GM12878 (cell line): Measurements from ENCODE around the gene CERKL. TPM values are rescaled to one million over a fixed set of nuclear protein-coding genes. Genes with fewer than 3 reads are reported as not detected.

ENCODE experiments used
- ATAC-seq: fragments of 200-7000 bp; cut with Tn5 transposase; 3 replicates; pipeline ENCODE4 v1.9.1; 2020; ENCODE audit warnings: mild to moderate bottlenecking, moderate library complexity
- BruUV-seq: library from RNA; stranded (reverse); fragments of 400-500 nt; replicated peaks from 2 replicates; lab custom pipeline; 2021; lab: Mats Ljungman, UMichigan
- CTCF ChIA-PET: fragments of 300-600 bp; sonication (Branson Sonifier 250); formaldehyde crosslinking; extraction: SDS; loops from one replicate; lab custom pipeline; 2021; ENCODE audit warnings: inconsistent platforms; lab: Yijun Ruan, JAX
- POLR2A ChIA-PET: fragments of 350-600 bp; formaldehyde crosslinking; extraction: SDS; loops from one replicate; lab custom pipeline; 2021; ENCODE audit warnings: inconsistent platforms; lab: Charles Lee
- RAD21 ChIA-PET: fragments of 300-600 bp; sonication (Branson Sonifier 250); formaldehyde crosslinking; loops from one replicate; lab custom pipeline; 2023; ENCODE audit warnings: antibody characterized with exemption; ENCODE audit not compliant: unreplicated experiment; lab: Charles Lee
- SMC1A ChIA-PET: fragments of 300-600 bp; sonication (Branson Sonifier 250); formaldehyde crosslinking; loops from one replicate; lab custom pipeline; 2023; ENCODE audit not compliant: unreplicated experiment, uncharacterized antibody; lab: Charles Lee
- DNase-seq: peaks from one replicate; pipeline ENCODE4 v3.0.0-alpha.2; 2011; ENCODE audit warnings: low read depth, low spot score
- FAIRE-seq: peaks from 3 replicates; lab custom pipeline; 2011; peaks lifted over from hg19 to GRCh38; lab: Jason Lieb, UNC
- H2AFZ ChIP-seq: 2 replicates; pipeline ENCODE4 v1.6.0; 2011; ENCODE audit warnings: low read depth, low read length, control low read depth; ENCODE audit not compliant: control insufficient read depth
- H3K27ac ChIP-seq: 2 replicates; pipeline ENCODE4 v1.5.1; 2011; ENCODE audit warnings: control low read depth; ENCODE audit not compliant: control insufficient read depth, insufficient read depth
- H3K27me3 ChIP-seq, 2 experiments: replicated peaks in 1 of 2; 2 replicates each; pipeline versions ENCODE4 v1.6.0 to v1.6.1; 2011; ENCODE audit warnings: low read length in 1 of 2; ENCODE audit not compliant: control insufficient read depth in 2 of 2, insufficient read depth in 2 of 2
- H3K36me3 ChIP-seq, 2 experiments: 2 replicates each; pipeline ENCODE4 v1.5.1; 2011; ENCODE audit warnings: low read length in 1 of 2; ENCODE audit not compliant: control insufficient read depth in 2 of 2, insufficient read depth in 2 of 2
- H3K4me1 ChIP-seq: 2 replicates; pipeline ENCODE4 v1.6.1; 2011; ENCODE audit warnings: mild to moderate bottlenecking, low read length, moderate library complexity, mixed read lengths; ENCODE audit not compliant: control insufficient read depth, insufficient read depth
- H3K4me2 ChIP-seq: 2 replicates; pipeline ENCODE4 v1.6.0; 2011; ENCODE audit warnings: control low read depth; ENCODE audit not compliant: control insufficient read depth, insufficient read depth
- H3K4me3 ChIP-seq: fragments of 200-600 bp; sonication (generic); 2 replicates; pipeline ENCODE4 v1.5.1; 2016
- H3K79me2 ChIP-seq: 2 replicates; pipeline ENCODE4 v1.6.0; 2011; ENCODE audit warnings: low read length; ENCODE audit not compliant: control insufficient read depth, insufficient read depth
- H3K9ac ChIP-seq: 2 replicates; pipeline ENCODE4 v1.8.0; 2011; ENCODE audit warnings: low read length, control low read depth, mixed read lengths; ENCODE audit not compliant: control insufficient read depth, insufficient read depth
- H3K9me3 ChIP-seq: replicated peaks from 3 replicates; pipeline ENCODE4 v1.5.1; 2011; ENCODE audit warnings: mild to moderate bottlenecking, low read length; ENCODE audit not compliant: control insufficient read depth, insufficient read depth
- H4K20me1 ChIP-seq: 2 replicates; pipeline ENCODE4 v1.6.0; 2011; ENCODE audit not compliant: control insufficient read depth, insufficient read depth
- FOXK2 ChIP-seq: fragments of 450-650 bp; IDR thresholded peaks from 2 replicates; pipeline ENCODE4 v1.6.1; 2017; ENCODE audit warnings: mild to moderate bottlenecking, moderate library complexity
- SUPT20H ChIP-seq: IDR thresholded peaks from 2 replicates; pipeline ENCODE4 v1.6.1; 2011; ENCODE audit warnings: low read depth, mild to moderate bottlenecking, low read length, moderate library complexity, borderline replicate concordance; ENCODE audit not compliant: control insufficient read depth
- TBL1XR1 ChIP-seq: IDR thresholded peaks from 2 replicates; pipeline ENCODE4 v1.6.1; 2012; ENCODE audit warnings: low read depth, low read length, improper control_type of control experiment
- ZNF622 ChIP-seq: fragments of 450-650 bp; IDR thresholded peaks from 2 replicates; pipeline ENCODE4 v1.6.1; 2017; ENCODE audit warnings: mild to moderate bottlenecking, inconsistent platforms
- WGBS: methylation state at CpG from one replicate; pipeline ENCODE4 v1.1.6; 2016; ENCODE audit warnings: low lambda C conversion rate; ENCODE audit not compliant: insufficient replicate concordance, insufficient coverage; ENCODE audit errors: missing lambda C conversion rate; 5-methylcytosine and 5-hydroxymethylcytosine counted together
- in situ Hi-C: fragments of 300-500 bp; cut with MboI; formaldehyde crosslinking; loops from 9 replicates; pipeline ENCODE4 v1.14.3; 2018; ENCODE audit warnings: mixed read lengths
- intact Hi-C: fragments of 100-400 bp; cut with micrococcal nuclease; formaldehyde crosslinking; loops from one replicate; pipeline ENCODE4 v1.14.2; 2022; ENCODE audit not compliant: unreplicated experiment
- polyA plus RNA-seq, 11 experiments: library from polyadenylated mRNA; depleted of rRNA in 4 of 11; unstranded in 6 of 11; stranded (reverse) in 5 of 11; fragments of >200 nt; fragmentation: Nextera tagmentation in 4 of 11; fragmentation: Illumina TruSeq in 1 of 11; extraction: Ambion mirVana in 4 of 11; extraction: Trizol in 1 of 11; gene quantifications; 1 replicate in 1 of 11; 2 replicates in 10 of 11; pipeline versions ENCODE4 v1.2.1 to v1.2.3, GENCODE V29; 2011 to 2016; ENCODE audit warnings: inconsistent platforms in 2 of 11, missing spikeins in 2 of 11, low read depth in 1 of 11
- total RNA-seq, 4 experiments: library from RNA; depleted of rRNA in 3 of 4; stranded (reverse); fragments of >200 nt in 3 of 4; fragmentation: Illumina TruSeq in 1 of 4; extraction: Trizol in 1 of 4; gene quantifications; 2 replicates each; pipeline versions ENCODE4 v1.2.1 to v1.2.3, GENCODE V29; 2013 to 2021
- TF ChIP-seq, protein P1 (sequence below): fragments of 450-650 bp; IDR thresholded peaks from 2 replicates; pipeline ENCODE4 v1.6.1; 2017; ENCODE audit warnings: mild to moderate bottlenecking, moderate library complexity
- TF ChIP-seq, protein P2 (sequence below): IDR thresholded peaks from 2 replicates; pipeline ENCODE4 v1.6.1; 2011; ENCODE audit warnings: borderline replicate concordance, low read depth, mild to moderate bottlenecking, moderate library complexity, mixed read lengths, low read length; ENCODE audit not compliant: insufficient read depth; ENCODE audit errors: extremely low read length
- TF ChIP-seq, protein P3 (sequence below): fragments of 450-650 bp; formaldehyde crosslinking; IDR thresholded peaks from 2 replicates; pipeline ENCODE4 v1.4.0; 2022; ENCODE audit warnings: mild to moderate bottlenecking, moderate library complexity

The CERKL gene
- total and polyA plus RNA-seq, 10 of the 15 experiments (the other 5 are each of a cell fraction or from before 2014, with no cell fraction given), result 0.05 to 23.0 (median 6.0) TPM; not detected in 2

DNA sequence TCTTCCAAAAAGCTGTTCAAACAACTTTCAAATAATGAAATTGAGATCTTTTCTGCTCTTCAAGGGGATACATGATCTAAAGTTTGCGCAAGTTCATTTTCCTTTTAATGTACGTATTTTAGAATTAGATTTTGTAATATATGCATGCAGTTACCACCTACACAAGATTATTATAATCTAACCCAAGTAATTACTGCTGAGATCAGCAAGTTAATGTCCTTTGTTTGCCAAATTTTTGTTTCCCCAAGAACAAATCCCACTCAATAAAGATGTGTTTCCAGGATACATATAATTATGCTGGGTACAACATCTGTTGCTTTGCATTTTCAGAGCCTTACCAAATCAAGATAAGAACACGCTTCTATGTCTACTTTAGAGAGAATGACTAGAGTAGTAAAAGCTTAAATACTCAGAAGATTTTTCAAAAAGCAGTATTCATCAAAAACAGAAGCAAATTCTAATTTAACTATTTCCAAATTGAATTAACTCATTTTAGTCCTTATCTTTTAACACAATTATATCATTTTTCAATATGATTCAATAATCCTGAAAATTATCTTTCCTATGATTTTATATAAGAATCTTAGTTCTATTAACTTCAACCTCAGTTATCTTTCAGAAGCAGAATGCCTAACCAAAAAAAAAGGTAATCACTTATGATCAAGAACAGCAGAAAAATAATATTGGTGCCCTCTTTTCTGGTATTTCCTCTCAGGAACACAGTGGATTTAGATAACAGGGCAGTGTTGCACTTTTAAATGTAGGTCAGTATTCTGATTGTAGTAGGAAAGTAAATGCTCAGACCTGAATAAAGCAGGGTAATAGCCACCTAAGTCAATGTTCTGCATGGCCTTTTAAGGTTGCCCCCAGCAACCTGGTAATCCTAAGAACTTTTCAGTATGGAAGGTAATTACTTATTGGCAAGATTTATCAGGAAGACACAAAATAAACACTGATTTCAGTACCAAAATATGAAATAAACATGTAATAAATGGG lies 28.0 kb downstream of the CERKL start:
- H3K4me2 ChIP-seq, result no peak overlapping the region
- FAIRE-seq, result no peak
- H3K27me3 ChIP-seq, result no peaks in the 10 kb centered on the region; a peak in 1 of 4 replicates
- RAD21 ChIA-PET, result no interaction called here
- TF ChIP-seq, protein P1, sequence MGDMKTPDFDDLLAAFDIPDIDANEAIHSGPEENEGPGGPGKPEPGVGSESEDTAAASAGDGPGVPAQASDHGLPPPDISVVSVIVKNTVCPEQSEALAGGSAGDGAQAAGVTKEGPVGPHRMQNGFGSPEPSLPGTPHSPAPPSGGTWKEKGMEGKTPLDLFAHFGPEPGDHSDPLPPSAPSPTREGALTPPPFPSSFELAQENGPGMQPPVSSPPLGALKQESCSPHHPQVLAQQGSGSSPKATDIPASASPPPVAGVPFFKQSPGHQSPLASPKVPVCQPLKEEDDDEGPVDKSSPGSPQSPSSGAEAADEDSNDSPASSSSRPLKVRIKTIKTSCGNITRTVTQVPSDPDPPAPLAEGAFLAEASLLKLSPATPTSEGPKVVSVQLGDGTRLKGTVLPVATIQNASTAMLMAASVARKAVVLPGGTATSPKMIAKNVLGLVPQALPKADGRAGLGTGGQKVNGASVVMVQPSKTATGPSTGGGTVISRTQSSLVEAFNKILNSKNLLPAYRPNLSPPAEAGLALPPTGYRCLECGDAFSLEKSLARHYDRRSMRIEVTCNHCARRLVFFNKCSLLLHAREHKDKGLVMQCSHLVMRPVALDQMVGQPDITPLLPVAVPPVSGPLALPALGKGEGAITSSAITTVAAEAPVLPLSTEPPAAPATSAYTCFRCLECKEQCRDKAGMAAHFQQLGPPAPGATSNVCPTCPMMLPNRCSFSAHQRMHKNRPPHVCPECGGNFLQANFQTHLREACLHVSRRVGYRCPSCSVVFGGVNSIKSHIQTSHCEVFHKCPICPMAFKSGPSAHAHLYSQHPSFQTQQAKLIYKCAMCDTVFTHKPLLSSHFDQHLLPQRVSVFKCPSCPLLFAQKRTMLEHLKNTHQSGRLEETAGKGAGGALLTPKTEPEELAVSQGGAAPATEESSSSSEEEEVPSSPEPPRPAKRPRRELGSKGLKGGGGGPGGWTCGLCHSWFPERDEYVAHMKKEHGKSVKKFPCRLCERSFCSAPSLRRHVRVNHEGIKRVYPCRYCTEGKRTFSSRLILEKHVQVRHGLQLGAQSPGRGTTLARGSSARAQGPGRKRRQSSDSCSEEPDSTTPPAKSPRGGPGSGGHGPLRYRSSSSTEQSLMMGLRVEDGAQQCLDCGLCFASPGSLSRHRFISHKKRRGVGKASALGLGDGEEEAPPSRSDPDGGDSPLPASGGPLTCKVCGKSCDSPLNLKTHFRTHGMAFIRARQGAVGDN, result no peak
- TF ChIP-seq, protein P2, sequence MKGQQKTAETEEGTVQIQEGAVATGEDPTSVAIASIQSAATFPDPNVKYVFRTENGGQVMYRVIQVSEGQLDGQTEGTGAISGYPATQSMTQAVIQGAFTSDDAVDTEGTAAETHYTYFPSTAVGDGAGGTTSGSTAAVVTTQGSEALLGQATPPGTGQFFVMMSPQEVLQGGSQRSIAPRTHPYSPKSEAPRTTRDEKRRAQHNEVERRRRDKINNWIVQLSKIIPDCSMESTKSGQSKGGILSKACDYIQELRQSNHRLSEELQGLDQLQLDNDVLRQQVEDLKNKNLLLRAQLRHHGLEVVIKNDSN, result no peak
- no peak for TF ChIP-seq TBL1XR1
- TF ChIP-seq FOXK2, result no peak
- TF ChIP-seq, protein P3, sequence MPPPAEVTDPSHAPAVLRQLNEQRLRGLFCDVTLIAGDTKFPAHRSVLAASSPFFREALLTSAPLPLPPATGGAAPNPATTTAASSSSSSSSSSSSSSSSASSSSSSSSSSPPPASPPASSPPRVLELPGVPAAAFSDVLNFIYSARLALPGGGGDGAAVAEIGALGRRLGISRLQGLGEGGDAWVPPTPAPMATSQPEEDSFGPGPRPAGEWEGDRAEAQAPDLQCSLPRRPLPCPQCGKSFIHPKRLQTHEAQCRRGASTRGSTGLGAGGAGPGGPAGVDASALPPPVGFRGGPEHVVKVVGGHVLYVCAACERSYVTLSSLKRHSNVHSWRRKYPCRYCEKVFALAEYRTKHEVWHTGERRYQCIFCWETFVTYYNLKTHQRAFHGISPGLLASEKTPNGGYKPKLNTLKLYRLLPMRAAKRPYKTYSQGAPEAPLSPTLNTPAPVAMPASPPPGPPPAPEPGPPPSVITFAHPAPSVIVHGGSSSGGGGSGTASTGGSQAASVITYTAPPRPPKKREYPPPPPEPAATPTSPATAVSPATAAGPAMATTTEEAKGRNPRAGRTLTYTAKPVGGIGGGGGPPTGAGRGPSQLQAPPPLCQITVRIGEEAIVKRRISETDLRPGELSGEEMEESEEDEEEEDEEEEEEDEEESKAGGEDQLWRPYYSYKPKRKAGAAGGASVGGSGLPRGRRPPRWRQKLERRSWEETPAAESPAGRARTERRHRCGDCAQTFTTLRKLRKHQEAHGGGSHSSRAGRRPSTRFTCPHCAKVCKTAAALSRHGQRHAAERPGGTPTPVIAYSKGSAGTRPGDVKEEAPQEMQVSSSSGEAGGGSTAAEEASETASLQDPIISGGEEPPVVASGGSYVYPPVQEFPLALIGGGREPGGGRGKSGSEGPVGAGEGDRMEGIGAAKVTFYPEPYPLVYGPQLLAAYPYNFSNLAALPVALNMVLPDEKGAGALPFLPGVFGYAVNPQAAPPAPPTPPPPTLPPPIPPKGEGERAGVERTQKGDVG (CRISPR knock-in tag), result no peak
- no peak for TF ChIP-seq ZNF622
- TF ChIP-seq SUPT20H, result no peak
- TF ChIP-seq, all 136 proteins: peak for 0
- ATAC-seq, result no peak
- no TSS peak for BruUV-seq
- ChIA-PET POLR2A (no interaction called here), CTCF (no interaction called here), SMC1A (interaction anchor here (0.6 to 1.3 kb wide), 3 partner anchors 18 to 55 kb away, joined by 3 to 7 read pairs (median 5); no protein-coding TSS in a partner anchor)
- Histone ChIP-seq H3K27ac (no peak overlapping the region), H3K36me3 (no peaks in the 10 kb centered on the region), H3K79me2 (no peaks in the 10 kb centered on the region), H3K4me1 (no peaks in the 10 kb centered on the region; the same call in 1 of the 2 replicates), H3K9ac (no peak overlapping the region), H4K20me1 (no peaks in the 10 kb centered on the region), H3K4me3 (no peak overlapping the region), H2AFZ (no peak overlapping the region), H3K9me3 (no peaks in the 10 kb centered on the region)
- in situ Hi-C loops (no loop called here), intact Hi-C loops (no loop called here)
- no peak for DNase-seq
- 57% methylated on average over 3 of the region's 3 CpGs for WGBS
